GM18873 (cell line): ENCODE results near the gene CISTR.

ENCODE experiments used
- ATAC-seq: cut with Tn5 transposase; IDR thresholded peaks from one replicate; pipeline ENCODE4 v1.9.1; 2021; ENCODE audit warnings: mild to moderate bottlenecking, moderate library complexity, moderate number of reproducible peaks; ENCODE audit not compliant: unreplicated experiment, low FRiP score

Gene CISTR

GRCh38 chr12:53746592-53747092 is 5.1 kb downstream of the CISTR start:
- no peak for ATAC-seq

GRCh38 chr12:53744751-53745150 is 7.0 kb downstream of the CISTR start:
- no peak for ATAC-seq

DNA sequence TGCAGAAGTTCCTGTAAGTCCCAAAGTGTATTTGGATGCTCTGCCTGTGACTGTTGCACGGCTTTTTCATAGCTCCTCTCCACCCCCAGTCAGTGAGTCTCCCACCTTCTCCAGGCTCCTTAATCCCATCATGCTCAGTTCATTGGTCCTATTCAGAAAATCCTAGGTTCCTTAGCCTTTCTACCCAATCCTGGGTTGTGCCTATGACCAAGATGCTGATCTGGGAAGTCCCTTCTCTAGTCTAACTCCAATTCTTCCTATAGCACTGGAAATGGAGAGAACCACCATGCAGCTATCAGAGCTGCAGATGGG is 7.7 kb downstream of the CISTR start:
- no peak for ATAC-seq

DNA sequence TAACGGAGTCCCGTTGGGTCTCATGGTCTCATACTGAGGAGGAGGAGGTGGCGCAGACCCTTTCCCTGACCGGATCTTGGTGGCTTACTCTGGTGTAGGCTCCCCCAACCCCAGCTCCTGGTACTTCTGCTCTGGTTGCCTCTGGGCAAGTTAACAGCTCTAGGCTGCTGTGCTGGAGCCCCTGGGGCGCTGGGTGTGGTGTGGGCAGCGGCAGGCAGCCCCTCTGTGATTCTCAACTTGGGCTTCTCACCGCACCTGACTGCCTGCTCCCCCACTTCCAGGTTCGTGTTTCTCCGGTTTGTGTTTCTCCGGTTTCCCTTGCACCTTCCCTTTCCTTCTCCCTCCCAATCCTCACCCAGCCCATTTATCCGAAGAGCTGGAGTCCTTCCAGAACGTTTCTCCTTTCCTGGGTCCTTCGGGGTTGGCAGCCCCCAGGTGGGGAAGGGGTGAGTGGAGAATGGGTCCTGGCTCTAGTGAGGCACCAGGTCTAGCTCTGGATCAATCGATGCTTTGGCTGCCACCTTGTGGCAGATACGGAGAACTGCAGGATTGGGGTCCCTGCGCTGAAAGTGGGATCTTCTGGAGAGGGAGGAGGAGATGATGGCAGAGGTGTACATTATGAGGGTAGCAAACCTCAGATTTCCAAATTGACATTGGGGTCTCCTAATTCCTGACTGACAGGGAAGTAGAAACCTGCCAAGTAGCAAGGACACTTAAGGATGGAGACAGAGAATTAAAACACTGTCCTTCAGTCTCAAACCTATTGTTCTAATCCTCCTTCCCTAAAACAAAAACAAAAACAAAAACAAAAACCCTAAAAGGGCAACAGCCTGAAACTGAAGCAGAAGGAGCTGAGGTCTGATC is 8.3 kb downstream of the CISTR start:
- no peak for ATAC-seq

- no peak for ATAC-seq
Observed at GRCh38 chr12:53740130-53740491, 11.7 kb downstream of the CISTR start.

- no peak for ATAC-seq
Observed at GRCh38 chr12:53739214-53740129, 12.3 kb downstream of the CISTR start.

GRCh38 chr12:53738406-53739213 is 13.2 kb downstream of the CISTR start:
- no peak for ATAC-seq

GRCh38 chr12:53737951-53738405 is 13.8 kb downstream of the CISTR start:
- no peak for ATAC-seq

- ATAC-seq = no peak
Observed at GRCh38 chr12:53737093-53737808, 14.5 kb downstream of the CISTR start.

- no peak for ATAC-seq
Observed at GRCh38 chr12:53736592-53736991, 15.2 kb downstream of the CISTR start.

DNA sequence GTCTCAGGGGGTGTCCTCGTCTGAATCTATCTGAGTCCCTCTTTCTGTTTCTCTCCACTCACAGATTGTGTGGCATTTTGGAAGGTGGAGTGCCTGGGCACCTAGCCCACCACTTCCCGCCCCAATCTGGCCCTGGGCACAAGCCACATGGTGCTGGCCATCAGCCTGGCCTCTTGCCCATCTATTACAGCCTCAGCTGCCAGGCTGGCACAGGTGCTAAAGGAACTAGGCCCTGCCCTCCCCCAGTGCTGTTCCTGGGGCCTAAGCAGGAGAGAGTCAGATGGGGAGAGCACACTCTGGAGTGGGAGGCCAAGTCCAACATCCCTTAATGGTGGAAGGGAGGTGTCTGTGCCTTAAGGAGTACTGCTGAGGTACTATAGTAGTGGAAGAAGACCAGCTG is 16.2 kb downstream of the CISTR start:
- no peak for ATAC-seq

GRCh38 chr12:53734425-53734824 is 17.4 kb downstream of the CISTR start:
- ATAC-seq = no peak

DNA sequence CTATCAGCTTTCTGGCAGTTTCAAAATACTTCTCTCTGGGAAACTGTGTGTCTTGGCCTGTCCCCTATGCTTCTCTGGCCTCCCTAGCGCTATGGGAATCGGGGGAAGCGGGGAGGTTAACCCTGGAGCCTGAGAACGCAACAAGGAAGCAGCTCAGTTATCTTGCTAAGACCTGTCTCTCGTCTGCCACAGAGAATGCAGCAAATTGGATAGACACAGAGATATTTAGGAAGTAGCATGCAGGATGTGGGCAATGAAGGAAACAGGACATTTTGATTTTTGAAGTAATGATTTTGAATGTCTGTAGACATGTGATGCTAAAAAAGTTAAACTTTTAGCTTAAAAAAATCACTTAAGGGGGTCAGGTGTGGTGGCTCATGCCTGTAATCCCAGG is 18.0 kb downstream of the CISTR start:
- ATAC-seq = no peak

GRCh38 chr12:53733051-53733806 is 18.6 kb downstream of the CISTR start:
- ATAC-seq = no peak

GRCh38 chr12:53729644-53730043 is 22.1 kb downstream of the CISTR start:
- ATAC-seq = no peak

DNA sequence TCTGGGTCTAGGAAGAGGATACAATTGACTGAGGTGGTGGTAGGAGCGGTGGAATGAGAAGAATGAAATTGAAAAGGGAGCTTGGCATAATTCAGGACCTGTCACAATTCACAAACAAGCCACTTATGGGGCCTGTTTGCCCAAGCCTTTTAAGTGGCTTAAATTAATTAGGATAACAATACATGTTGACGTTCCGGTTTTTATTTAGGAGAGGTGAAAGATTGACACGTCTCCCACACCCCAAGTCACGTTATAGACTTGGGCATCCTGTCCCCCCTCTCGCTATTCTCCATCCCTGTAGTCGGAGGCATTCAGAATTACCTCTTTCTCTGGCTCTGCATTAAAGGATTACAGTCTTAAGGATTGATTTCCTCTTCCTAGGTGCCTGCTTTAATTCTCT is 23.6 kb downstream of the CISTR start:
- no peak for ATAC-seq

GRCh38 chr12:53727310-53728041 is 24.3 kb downstream of the CISTR start, which contains the start of gene CALCOCO1:
Gene CALCOCO1, minus strand, starts transcription at chr12:53727452. Its CDS starts 2,210 bp downstream, at chr12:53725242.
- ATAC-seq = peak; percentile 97

GRCh38 chr12:53726946-53727309 is 24.9 kb downstream of the CISTR start:
- no peak for ATAC-seq
